HG02852 (cell line): ENCODE measurements around the gene PSMC2.

Experiments used
- ATAC-seq: cut with Tn5 transposase; IDR thresholded peaks from one replicate; pipeline ENCODE4 v1.9.1; 2021; ENCODE audit warnings: mild to moderate bottlenecking, moderate library complexity; ENCODE audit not compliant: unreplicated experiment

The PSMC2 gene

GRCh38 chr7:103347507-103348267, at the start of gene PSMC2:
Gene PSMC2 (plus strand): TSS chr7:103347643. CDS start chr7:103347712, 69 bp downstream.
- ATAC-seq = peak; percentile 69

DNA sequence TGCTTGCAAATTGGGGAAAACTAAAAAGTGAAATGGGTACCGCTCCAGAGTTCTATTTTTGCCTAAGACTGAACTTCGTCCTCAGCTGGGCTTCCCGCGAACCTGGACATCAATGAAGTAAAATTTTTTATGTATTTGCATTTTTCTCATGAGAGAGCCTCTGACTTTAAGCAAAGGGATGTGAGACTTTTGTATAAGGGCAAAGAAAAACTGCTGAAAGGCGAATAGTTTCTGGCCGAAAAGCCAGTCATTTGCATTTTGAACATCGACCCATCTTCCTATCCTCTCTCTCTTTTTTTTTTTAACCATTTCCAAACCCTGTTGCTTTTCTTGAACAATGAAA, 49.6 kb upstream of the PSMC2 start:
- peak; percentile 25 for ATAC-seq

DNA sequence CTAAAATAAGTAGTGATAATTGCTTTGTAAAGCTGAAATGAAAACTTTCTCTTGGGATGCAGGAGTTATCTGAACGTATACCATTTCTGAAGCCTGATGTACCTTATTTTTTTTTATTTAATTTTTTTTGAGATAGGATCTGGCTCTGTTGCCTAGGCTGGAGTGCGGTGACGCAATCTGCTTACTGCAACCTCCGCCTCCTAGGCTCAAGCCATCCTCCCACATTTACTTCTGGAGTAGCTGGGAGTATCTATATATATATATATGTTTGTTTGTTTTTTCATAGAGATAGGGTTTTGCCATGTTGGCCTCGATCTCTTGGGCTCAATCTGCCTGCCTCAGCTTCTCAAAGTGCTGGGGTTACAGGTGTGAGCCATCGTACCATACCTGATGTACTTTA, 47.8 kb upstream of the PSMC2 start:
- no peak for ATAC-seq

DNA sequence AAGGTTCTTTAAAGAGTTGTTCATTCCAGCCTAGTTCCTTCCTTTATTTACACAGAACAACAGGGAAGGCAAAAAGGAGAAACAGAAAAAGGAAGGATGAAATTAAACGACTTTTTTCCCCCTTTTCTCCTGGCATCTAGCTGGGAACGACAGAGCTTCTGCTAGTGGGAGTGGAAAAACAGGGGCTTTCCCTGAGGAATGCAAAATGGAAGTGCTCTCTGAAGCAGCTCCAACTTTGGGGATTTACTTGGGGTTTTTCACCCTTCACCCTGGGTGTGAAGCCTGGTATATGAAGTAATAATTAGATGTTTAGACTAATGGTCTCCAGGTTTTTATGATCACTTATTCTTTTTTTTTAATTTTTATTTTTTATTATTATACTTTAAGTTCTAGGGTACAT, 46.0 kb upstream of the PSMC2 start:
- ATAC-seq = no peak

DNA sequence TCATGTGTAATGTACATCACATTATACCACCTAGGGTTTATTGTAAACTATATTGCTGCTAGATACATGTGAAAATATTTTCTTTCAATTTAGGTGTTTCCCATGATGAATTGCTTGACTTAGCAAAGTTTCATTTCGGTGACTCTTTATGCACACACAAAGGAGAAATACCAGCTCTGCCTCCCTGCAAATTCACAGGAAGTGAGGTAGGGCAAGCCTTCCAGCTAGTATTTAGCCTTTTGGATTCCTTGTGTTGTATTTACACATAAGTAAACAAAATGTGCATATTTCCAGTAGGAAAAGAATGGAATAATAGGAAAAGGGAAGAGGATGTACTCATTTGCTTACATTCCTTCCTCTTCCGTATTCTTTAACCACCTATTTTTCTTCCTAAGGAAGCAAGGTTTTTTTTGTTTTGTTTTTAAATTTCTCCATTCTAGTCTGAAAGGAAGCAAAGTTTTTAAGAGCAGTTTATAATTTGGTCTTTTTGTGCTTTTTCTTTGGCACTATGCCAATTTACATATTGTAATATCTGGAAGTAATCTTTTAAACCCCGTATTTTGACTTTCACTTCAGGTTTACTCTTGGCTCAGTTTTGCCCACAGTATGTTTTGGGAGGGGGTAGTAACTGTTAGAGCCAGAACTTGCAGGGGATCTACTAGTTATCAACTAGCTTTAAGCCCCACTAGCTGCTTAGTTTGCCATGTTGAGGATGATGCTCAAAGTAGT, 39.8 kb upstream of the PSMC2 start:
- no peak for ATAC-seq

DNA sequence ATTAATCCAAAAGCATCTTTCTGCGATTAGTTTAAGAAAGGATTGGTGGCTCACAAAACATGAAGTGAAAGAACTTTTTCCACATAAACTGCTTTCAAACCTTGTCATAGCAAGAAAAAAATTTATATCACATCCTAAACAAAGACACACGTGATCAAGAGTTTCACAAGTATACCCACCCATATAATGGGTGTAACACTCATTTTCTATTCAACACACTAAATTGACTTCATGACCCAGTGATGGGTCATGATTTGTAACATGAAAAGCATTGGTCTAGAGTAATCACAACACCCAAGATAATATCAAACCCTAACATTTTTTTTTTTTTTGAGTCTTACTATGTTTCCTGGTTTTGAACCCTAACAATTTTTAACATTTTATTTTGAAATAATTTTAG, 32.6 kb upstream of the PSMC2 start:
- no peak for ATAC-seq

DNA sequence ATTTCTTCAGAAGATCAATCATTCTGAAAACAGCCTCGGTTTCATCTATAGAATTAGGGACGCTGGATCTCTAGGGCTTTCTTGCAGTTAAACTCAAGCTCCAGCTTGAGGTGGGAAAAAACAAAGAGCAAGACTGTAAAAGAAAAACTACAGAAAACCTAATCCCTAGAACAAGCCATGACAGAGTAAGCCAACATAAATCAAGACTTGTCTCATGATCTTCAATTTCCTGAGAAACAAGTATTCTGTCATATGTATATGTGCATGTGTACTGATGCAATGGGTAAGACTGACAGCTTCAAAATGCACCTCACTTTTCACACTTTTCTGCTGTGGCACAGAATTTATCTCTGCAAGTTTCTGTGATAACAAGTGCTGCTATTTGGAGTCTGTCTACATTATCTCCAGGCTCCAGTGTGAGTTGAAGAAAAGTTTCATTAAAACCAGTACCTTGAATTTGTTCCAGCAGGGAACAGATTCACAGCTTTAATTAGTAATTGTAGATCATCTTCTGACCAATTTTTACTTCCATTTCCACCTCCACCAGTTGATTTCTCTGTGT, 31.0 kb upstream of the PSMC2 start:
- ATAC-seq = no peak

DNA sequence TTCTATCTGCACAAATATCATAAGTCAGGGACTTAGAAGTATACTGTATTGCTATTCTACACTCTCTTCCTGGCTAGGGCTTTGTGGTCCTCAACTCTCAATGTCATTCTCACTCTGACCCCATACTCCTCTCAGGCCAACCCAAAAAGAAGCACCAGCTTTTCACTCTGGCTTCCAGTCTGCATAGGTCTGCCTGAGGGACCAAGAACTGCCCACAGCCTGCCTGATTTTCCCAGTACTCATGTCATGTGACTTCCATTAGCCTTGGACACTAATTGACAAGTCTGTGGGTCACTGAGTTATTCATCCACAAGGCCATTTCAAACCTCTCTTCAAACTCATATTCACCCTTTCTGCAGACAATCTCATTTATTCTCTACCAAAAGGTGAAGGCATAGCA, 30.4 kb upstream of the PSMC2 start:
- ATAC-seq = no peak

- no peak for ATAC-seq
Measured at GRCh38 chr7:103325744-103326143, 21.7 kb upstream of the PSMC2 start.

DNA sequence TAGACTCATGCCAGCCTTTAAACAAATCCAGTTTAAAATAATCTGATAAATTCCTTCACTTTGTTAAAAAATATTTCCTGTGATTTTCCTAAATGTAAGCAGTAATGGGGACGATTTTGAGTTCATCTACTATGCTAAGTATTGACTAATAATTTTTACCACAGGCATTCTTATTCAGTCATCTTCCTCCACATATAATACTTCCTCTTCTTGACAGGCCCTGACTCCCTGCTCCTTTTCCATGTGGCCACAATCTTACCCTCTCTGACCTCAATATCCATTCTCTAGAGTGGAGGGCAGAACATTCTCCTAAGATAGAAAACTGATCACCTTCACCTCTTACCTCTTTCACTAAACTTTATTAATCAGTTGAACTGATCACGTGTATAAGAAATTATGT, 10.7 kb upstream of the PSMC2 start:
- ATAC-seq = no peak

GRCh38 chr7:103338864-103339263, 8.6 kb upstream of the PSMC2 start:
- ATAC-seq = no peak

DNA sequence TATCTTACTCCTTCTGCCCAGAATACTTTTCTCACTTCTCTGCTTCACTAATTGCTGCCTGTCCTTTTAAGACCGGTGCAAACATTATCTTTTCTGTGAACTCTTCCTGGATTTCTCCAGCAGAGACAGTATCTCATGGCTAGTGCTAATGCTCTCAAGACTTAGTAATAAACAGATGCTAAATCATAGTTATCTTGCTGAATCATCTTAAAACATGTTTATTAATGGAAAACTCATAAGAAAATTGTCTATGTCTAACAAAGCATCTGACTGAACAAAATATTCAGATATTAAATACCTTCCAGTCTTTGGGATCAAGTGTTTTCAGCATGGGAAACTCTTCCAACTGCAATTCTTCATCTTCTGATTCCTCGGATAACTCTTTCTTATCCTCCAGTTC, 6.0 kb upstream of the PSMC2 start:
- no peak for ATAC-seq

GRCh38 chr7:103343332-103343731, 4.1 kb upstream of the PSMC2 start:
- ATAC-seq = no peak

DNA sequence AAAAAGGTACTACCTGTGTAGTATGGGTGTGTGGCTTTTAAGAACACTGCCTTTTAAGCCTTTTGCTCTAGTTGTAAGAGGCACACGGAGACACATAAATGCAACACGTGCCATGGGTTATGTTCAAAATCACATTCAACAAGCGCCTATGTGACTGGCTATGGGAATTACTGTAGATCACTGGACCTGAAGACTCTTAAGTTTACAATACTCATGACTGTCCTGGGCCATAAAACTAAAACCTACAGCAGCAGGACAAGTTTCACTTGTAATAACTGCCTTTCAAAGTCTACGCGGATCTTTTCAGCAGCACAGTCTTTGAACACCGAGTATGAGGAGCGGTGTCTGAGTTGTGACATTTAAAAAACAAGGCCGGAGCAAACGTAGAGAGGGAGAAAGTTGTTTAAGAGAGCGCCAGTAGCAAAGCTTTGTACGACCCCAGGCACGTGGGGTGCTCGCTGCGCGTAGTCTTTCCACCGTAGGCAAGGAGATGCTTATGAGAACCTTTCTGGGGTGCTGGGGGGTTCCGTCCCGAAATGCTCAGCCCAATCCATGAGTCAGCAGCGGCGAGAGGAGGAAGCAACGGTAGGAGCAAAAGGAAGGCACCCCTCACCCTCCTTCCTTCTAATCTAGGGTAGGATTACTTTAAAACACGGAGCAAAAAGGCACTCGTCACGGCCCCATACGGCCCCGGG, 3.5 kb upstream of the PSMC2 start:
- peak; percentile 16 for ATAC-seq

DNA sequence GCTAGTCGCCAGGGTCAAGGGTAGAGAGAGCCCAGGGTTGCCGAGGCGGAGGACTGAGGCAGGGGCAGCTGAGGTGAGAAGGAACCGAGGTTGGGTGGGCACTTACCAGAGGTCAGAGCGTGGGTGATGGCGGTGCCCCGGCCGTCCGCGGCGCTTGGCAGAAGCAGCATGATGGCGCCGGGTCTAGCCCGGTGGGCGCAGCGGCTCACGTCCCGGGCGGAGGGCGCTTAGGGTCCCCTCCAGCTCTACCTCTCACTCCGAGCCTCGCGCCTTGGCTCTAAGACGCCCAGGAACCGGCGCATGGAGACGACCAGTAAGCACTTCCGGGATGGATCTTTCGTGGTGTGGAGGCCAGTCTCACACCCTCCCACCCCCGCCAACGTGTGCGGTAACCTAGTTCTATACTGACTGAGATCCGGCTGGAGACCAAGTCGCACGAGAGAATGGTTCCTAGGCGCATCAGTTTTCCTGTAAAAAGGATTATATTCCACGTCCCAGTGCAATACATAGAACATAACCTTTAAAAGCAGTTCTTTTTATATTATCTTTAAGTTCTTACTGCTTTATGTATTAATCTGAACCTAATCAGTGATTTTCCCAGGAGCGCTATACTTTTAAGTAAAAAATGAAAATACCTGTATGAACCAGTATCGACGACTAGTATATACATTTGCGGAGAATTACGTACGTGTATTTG, 2.8 kb upstream of the PSMC2 start, which contains the start of gene DNAJC2:
DNAJC2 (minus strand) TSS at position 315 of the 697 bp plus-strand sequence; CDS start at position 170, 145 bp downstream.
- peak; percentile 81 for ATAC-seq

GRCh38 chr7:103346396-103346795, 1.0 kb upstream of the PSMC2 start:
- ATAC-seq = no peak

DNA sequence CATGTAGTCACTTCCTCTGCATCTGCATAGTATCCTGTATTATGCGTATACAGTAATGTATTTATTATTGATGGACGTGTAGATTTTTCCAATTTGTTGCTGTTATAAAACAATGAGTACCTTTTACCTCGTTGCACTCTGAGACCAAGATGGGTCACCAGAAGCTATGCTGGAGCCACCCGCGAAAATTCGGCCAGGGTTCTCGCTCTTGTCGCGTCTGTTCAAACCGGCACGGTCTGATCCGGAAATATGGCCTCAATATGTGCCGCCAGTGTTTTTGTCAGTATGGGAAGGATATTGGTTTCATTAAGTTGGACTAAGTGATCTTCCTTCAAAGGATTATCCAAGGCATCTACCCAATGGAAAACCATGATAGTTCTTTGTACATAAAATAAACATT, 1.0 kb downstream of the PSMC2 start:
- ATAC-seq = no peak

- no peak for ATAC-seq
Measured at GRCh38 chr7:103348959-103349358, 1.5 kb downstream of the PSMC2 start.

GRCh38 chr7:103349805-103350204, 2.4 kb downstream of the PSMC2 start:
- ATAC-seq = no peak

GRCh38 chr7:103369432-103369831, 22.0 kb downstream of the PSMC2 start:
- ATAC-seq = no peak
